Measurements from ENCODE around the gene LRRC36.

Gene LRRC36

GRCh38 chr16:67298277-67298676 is 28.3 kb upstream of the LRRC36 start:
- Histone ChIP-seq H3K9me3 (ENCODE audit: control insufficient read depth, low read length) (no peaks in the 10 kb centered on the region), H3K4me1 (ENCODE audit: control insufficient read depth, insufficient read depth, low read length) (peaks cover 2% of the 10 kb centered on the region), H3K4me3 (ENCODE audit: insufficient read depth, low read depth, low read length) (no peak overlapping the region), H3K27me3 (ENCODE audit: control insufficient read depth, insufficient read depth, low read length, poor library complexity, severe bottlenecking) (no peaks in the 10 kb centered on the region), H3K27ac (ENCODE audit: insufficient read depth, low read depth, low read length, poor library complexity, severe bottlenecking) (no peak overlapping the region), H3K36me3 (ENCODE audit: control insufficient read depth, insufficient read depth, low read length) (no peaks in the 10 kb centered on the region)
- whole genome bisulfite sequencing, 2 experiments: 90 to 93% methylated on average over 9 of the region's 9 CpGs

DNA sequence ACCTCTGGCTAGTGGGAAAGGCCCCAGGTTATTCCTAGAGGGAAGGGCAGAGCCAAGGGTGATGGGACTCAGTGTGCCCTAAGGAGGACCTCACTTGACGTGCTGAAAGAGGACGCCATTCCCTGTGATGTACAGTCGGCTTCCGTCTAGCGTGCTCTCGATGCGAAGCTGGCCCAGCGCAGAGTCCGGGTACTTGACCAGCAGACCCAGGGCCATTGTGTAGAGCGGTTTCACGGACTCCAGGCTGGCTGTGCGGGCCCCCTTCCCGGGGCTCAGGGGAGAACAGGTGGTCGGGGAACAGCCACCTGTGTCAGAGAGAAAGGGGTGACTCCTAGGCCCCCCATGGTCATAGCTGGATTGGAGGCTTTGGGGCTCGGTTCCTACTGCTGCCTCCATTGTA is 27.3 kb upstream of the LRRC36 start:
- Histone ChIP-seq H3K36me3 (ENCODE audit: control insufficient read depth, insufficient read depth, low read length) (no peaks in the 10 kb centered on the region), H3K27ac (ENCODE audit: insufficient read depth, low read depth, low read length, poor library complexity, severe bottlenecking) (no peak overlapping the region), H3K27me3 (ENCODE audit: control insufficient read depth, insufficient read depth, low read length, poor library complexity, severe bottlenecking) (no peaks in the 10 kb centered on the region), H3K4me1 (ENCODE audit: control insufficient read depth, insufficient read depth, low read length) (peaks cover 2% of the 10 kb centered on the region), H3K9me3 (ENCODE audit: control insufficient read depth, low read length) (no peaks in the 10 kb centered on the region), H3K4me3 (ENCODE audit: insufficient read depth, low read depth, low read length) (no peak overlapping the region)
- WGBS, 2 experiments: 95% methylated on average over 15 of the region's 15 CpGs

DNA sequence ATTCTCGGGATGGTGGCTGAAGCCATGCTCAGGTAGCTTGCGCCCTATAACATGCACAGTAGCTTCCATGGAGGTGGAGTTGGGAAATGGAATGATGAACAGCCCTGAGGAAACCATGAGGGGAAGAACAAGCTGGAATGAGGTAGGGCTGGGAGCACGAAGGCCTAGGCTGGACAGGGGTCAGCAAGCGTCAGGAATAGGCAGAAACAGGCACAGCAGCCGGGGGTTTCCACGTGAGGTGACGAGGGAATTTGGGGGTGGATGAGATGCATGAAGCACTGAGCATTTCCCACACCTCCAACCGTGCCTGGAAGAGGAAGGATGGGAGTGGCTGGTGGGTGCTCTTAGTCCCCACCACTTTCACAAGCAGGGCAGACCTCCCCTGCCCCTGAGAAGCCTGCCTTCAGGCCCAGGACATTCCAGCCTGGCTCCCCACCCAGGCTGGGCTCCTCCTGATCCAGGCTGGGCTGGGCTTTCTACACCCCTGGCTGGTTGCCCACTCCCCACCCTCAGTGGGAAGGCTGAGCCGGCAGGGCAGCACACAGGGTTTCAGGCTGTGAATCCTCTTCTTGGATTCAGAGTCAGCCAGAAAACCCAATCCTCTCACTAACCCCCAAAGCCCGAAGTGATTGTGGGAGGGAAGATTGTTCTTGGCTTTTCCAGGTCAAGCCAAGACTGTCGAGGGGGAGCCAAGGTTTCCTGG is 25.4 kb upstream of the LRRC36 start:
- H3K9me3 ChIP-seq (ENCODE audit: control insufficient read depth, low read length): no peaks in the 10 kb centered on the region
- no peaks in the 10 kb centered on the region for H3K27me3 ChIP-seq (ENCODE audit: control insufficient read depth, insufficient read depth, low read length, poor library complexity, severe bottlenecking)
- H3K36me3 ChIP-seq (ENCODE audit: control insufficient read depth, insufficient read depth, low read length): no peaks in the 10 kb centered on the region
- WGBS, 2 experiments: 89 to 90% methylated on average over 11 of the region's 11 CpGs
- no peak overlapping the region for H3K27ac ChIP-seq (ENCODE audit: insufficient read depth, low read depth, low read length, poor library complexity, severe bottlenecking)
- H3K4me1 ChIP-seq (ENCODE audit: control insufficient read depth, insufficient read depth, low read length): peaks cover 2% of the 10 kb centered on the region
- no peak overlapping the region for H3K4me3 ChIP-seq (ENCODE audit: insufficient read depth, low read depth, low read length)

DNA sequence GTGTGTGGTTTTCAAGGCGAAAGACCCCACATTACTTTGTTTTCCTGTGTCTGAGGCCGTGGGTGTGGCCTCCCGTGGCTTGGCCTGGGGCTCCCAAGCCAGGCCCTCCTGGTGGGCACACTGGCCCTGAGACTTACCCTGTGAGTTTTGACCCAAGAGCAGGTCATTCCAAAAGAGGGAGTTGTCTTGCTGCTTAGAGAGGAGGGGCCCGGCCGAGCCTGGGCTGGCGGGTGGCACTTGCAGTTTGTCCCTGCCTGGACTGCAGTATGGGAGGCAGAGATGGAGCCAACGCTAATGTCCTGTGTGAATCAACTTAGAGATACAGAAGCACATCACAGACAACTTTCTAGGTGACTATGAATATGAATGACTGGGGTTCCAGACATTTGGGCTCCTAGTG is 24.5 kb upstream of the LRRC36 start:
- 91 to 92% methylated on average over 7 of the region's 7 CpGs for WGBS, 2 experiments
- no peaks in the 10 kb centered on the region for H3K27me3 ChIP-seq (ENCODE audit: control insufficient read depth, insufficient read depth, low read length, poor library complexity, severe bottlenecking)
- H3K27ac ChIP-seq (ENCODE audit: insufficient read depth, low read depth, low read length, poor library complexity, severe bottlenecking): no peak overlapping the region
- no peaks in the 10 kb centered on the region for H3K9me3 ChIP-seq (ENCODE audit: control insufficient read depth, low read length)
- H3K4me3 ChIP-seq (ENCODE audit: insufficient read depth, low read depth, low read length): no peak overlapping the region
- peaks cover 2% of the 10 kb centered on the region for H3K4me1 ChIP-seq (ENCODE audit: control insufficient read depth, insufficient read depth, low read length)
- H3K36me3 ChIP-seq (ENCODE audit: control insufficient read depth, insufficient read depth, low read length): no peaks in the 10 kb centered on the region

DNA sequence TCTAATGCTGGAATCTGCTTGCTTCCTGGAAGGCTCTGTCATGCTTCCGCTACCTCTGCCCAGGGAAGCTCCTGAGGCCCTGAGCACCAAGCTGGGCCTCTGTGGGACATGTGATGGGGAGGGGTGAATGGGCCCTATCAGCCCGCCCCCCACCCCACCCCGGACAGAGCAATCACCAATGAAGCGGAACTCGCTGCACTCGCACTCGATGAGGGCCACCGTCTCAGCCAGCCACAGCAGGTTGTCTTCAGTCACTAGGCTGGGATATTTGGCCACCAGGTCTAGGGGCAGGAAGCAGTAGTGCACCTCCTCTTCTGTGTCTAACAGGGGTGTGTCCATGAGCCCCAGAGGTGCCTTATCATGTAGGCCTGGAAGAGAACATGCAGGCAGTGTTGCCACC is 23.6 kb upstream of the LRRC36 start:
- H3K4me1 ChIP-seq (ENCODE audit: control insufficient read depth, insufficient read depth, low read length): peaks cover 2% of the 10 kb centered on the region
- 77 to 80% methylated on average over 8 of the region's 8 CpGs for WGBS, 2 experiments
- no peaks in the 10 kb centered on the region for H3K27me3 ChIP-seq (ENCODE audit: control insufficient read depth, insufficient read depth, low read length, poor library complexity, severe bottlenecking)
- no peaks in the 10 kb centered on the region for H3K36me3 ChIP-seq (ENCODE audit: control insufficient read depth, insufficient read depth, low read length)
- no peak overlapping the region for H3K27ac ChIP-seq (ENCODE audit: insufficient read depth, low read depth, low read length, poor library complexity, severe bottlenecking)
- H3K4me3 ChIP-seq (ENCODE audit: insufficient read depth, low read depth, low read length): no peak overlapping the region
- H3K9me3 ChIP-seq (ENCODE audit: control insufficient read depth, low read length): no peaks in the 10 kb centered on the region

DNA sequence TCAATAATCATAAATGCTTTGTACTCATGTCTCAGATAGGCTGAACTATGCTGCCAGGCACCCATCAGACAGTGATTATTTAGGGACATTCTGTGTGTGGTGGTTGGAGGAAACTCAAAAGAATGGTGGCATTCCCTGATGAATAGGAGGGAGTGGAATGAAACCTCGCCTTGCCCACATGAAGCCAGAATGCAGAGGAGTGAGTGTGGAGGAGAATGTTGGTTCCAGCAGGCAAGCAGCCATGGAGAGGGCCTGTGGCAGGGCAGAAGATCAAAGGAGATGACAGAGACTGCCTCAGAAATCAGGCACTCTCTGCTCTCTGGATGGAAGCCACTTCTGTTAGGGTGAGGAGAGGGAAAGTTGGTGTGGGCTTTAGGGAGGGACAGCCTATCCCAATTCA is 22.6 kb upstream of the LRRC36 start:
- Histone ChIP-seq H3K4me1 (ENCODE audit: control insufficient read depth, insufficient read depth, low read length) (peaks cover 2% of the 10 kb centered on the region), H3K4me3 (ENCODE audit: insufficient read depth, low read depth, low read length) (no peak overlapping the region), H3K27me3 (ENCODE audit: control insufficient read depth, insufficient read depth, low read length, poor library complexity, severe bottlenecking) (no peaks in the 10 kb centered on the region), H3K27ac (ENCODE audit: insufficient read depth, low read depth, low read length, poor library complexity, severe bottlenecking) (no peak overlapping the region), H3K9me3 (ENCODE audit: control insufficient read depth, low read length) (no peaks in the 10 kb centered on the region), H3K36me3 (ENCODE audit: control insufficient read depth, insufficient read depth, low read length) (no peaks in the 10 kb centered on the region)
- WGBS, 2 experiments: 79 to 83% methylated on average over 1 of the region's 1 CpG

DNA sequence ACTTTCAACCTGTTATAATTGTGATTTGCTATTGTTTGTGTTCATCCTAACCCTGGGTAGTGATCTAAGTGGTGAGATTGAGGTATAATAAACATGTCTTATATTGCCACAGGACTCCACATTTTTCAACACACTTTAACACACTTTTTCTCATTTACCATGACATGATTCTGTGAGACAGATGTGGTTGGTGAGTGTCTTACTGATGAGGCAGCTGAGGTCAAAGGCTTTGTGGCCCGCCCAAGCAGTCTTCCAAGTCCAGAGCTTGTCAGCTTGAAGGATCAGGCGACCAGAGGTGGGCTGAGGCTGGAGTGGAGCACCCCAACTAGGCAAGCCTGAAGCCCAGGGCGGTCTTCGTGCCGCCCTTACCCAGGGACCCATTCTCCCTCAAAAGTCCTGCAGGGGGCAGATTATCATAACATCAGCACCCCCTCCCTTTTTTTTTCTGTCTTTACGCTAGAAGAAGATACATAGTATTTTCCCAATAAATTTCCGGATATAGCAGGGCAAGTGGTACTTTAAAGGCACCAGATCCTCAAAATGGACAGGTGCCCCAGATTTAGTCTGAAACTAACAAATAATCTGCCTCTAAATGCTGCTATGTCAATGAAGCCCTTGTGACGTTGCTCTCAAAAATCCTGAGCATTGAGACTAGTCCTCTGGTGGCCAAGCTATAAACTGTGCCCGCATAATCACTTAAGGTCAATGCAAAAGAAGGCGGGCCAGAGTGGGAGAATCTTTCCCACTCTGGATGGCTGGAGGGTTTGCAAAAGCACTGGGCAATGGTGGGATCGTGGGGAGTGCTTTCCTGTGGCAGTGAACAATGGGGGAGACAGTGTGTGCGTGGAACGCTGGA is 21.2 kb upstream of the LRRC36 start:
- no peaks in the 10 kb centered on the region for H3K27me3 ChIP-seq (ENCODE audit: control insufficient read depth, insufficient read depth, low read length, poor library complexity, severe bottlenecking)
- no peaks in the 10 kb centered on the region for H3K36me3 ChIP-seq (ENCODE audit: control insufficient read depth, insufficient read depth, low read length)
- 90 to 92% methylated on average over 13 of the region's 13 CpGs for WGBS, 2 experiments
- no peak overlapping the region for H3K27ac ChIP-seq (ENCODE audit: insufficient read depth, low read depth, low read length, poor library complexity, severe bottlenecking)
- no peak overlapping the region for H3K4me3 ChIP-seq (ENCODE audit: insufficient read depth, low read depth, low read length)
- H3K9me3 ChIP-seq (ENCODE audit: control insufficient read depth, low read length): no peaks in the 10 kb centered on the region
- peaks cover 2% of the 10 kb centered on the region for H3K4me1 ChIP-seq (ENCODE audit: control insufficient read depth, insufficient read depth, low read length)

DNA sequence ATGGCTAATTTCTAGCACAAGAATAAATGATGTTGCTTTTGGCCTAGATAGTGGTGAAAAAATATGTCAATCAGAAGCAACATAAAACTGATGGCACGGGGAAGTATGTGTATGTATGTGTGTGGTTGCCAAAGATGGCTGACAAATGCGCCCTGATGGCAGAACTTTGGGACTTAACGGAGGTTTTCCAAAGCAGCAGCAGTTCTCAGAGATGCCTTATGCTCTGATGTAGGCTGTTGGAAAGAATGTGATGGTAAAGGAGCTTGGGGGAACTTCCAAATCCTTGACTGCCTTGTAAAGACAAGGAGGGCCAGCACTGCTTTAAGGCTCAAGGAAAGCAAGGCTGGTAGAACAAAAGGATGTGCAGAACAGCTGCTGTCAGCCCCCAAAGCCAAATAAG is 16.1 kb upstream of the LRRC36 start:
- Histone ChIP-seq H3K27ac (ENCODE audit: insufficient read depth, low read depth, low read length, poor library complexity, severe bottlenecking) (no peak overlapping the region), H3K9me3 (ENCODE audit: control insufficient read depth, low read length) (no peaks in the 10 kb centered on the region), H3K4me1 (ENCODE audit: control insufficient read depth, insufficient read depth, low read length) (peaks cover 3% of the 10 kb centered on the region), H3K27me3 (ENCODE audit: control insufficient read depth, insufficient read depth, low read length, poor library complexity, severe bottlenecking) (no peaks in the 10 kb centered on the region), H3K4me3 (ENCODE audit: insufficient read depth, low read depth, low read length) (no peak overlapping the region), H3K36me3 (ENCODE audit: control insufficient read depth, insufficient read depth, low read length) (no peaks in the 10 kb centered on the region)
- WGBS, 2 experiments: 92 to 93% methylated on average over 3 of the region's 3 CpGs

DNA sequence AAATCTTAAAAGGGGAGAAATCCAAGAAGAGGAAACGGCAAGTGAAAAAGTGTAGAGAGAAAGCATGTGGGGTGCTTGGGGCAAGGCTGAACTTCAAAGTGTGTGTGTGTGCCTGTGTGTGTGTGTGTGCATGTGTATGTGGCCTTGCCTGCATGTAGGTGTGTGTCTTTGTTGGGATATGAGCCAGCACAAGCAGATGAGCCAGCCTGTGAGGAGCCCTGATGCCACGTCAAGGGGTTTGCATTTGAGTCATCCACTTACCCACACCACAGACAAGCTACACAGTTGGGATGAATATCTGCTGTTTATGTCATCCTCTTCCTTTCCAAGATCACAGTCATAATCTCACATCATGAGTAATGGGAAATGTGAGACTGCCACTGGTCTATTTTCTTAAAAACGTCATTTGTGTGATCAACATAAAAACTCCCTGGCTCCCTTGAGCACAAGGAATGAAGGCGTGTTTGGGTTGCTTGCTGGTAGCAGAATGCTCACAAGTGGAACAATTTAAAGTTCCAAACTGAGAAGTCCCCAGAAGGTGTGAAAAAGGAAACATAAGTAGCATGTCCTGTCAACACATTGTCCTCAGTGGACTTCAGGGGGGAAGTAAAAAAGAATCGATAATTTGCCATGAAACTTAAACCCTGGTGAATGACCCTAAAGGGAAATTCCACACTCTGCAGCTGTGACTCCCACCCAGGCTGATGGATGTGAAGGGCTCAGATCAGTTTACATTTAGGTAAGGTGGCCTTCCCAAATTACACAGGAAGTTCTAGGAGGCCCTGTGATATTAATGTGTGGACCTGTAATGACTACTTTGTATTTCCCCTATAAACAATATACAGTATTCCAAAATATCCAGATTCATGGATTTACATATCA is 14.8 kb upstream of the LRRC36 start:
- Histone ChIP-seq H3K27ac (ENCODE audit: insufficient read depth, low read depth, low read length, poor library complexity, severe bottlenecking) (no peak overlapping the region), H3K27me3 (ENCODE audit: control insufficient read depth, insufficient read depth, low read length, poor library complexity, severe bottlenecking) (no peaks in the 10 kb centered on the region), H3K4me3 (ENCODE audit: insufficient read depth, low read depth, low read length) (no peak overlapping the region), H3K4me1 (ENCODE audit: control insufficient read depth, insufficient read depth, low read length) (peaks cover 3% of the 10 kb centered on the region), H3K9me3 (ENCODE audit: control insufficient read depth, low read length) (no peaks in the 10 kb centered on the region), H3K36me3 (ENCODE audit: control insufficient read depth, insufficient read depth, low read length) (no peaks in the 10 kb centered on the region)
- 89 to 91% methylated on average over 5 of the region's 5 CpGs for WGBS, 2 experiments

GRCh38 chr16:67312719-67313118 is 13.9 kb upstream of the LRRC36 start:
- no peak overlapping the region for H3K4me3 ChIP-seq (ENCODE audit: insufficient read depth, low read depth, low read length)
- H3K27ac ChIP-seq (ENCODE audit: insufficient read depth, low read depth, low read length, poor library complexity, severe bottlenecking): no peak overlapping the region
- no peaks in the 10 kb centered on the region for H3K27me3 ChIP-seq (ENCODE audit: control insufficient read depth, insufficient read depth, low read length, poor library complexity, severe bottlenecking)
- H3K36me3 ChIP-seq (ENCODE audit: control insufficient read depth, insufficient read depth, low read length): no peaks in the 10 kb centered on the region
- H3K9me3 ChIP-seq (ENCODE audit: control insufficient read depth, low read length): no peaks in the 10 kb centered on the region
- peaks cover 3% of the 10 kb centered on the region for H3K4me1 ChIP-seq (ENCODE audit: control insufficient read depth, insufficient read depth, low read length)

All from ectodermal cell (in vitro differentiated cells).